ENCODE data around the gene TCEAL6. TPM values are rescaled to one million over a fixed set of nuclear protein-coding genes. Genes with fewer than 3 reads are reported as not detected.
"Not testable (repeated sequence)": the region's sequence is repeated elsewhere in the genome, so short reads cannot be mapped to it uniquely, and the experiment has no call there.

The TCEAL6 gene
- total RNA-seq = not detected in 2 replicates
- long read RNA-seq = 0 reads

- H3K27me3 Mint-ChIP-seq (ENCODE audit: unreplicated experiment); H3K9me3 Mint-ChIP-seq (ENCODE audit: unreplicated experiment); H3K4me1 Mint-ChIP-seq (ENCODE audit: unreplicated experiment); DNase-seq (ENCODE audit: extremely low spot score, unreplicated experiment); H3K36me3 Mint-ChIP-seq (ENCODE audit: unreplicated experiment); H3K4me3 Mint-ChIP-seq (ENCODE audit: unreplicated experiment); H3K27ac Mint-ChIP-seq (ENCODE audit: unreplicated experiment): not testable (repeated sequence)
Observed at GRCh38 chrX:102142274-102142673, at the start of gene TCEAL6. Gene TCEAL6, minus strand, starts transcription at chrX:102142481.

- no peaks in the 10 kb centered on the region for H3K36me3 Mint-ChIP-seq (ENCODE audit: unreplicated experiment)
- H3K4me1 Mint-ChIP-seq (ENCODE audit: unreplicated experiment) = no peaks in the 10 kb centered on the region
- no peak overlapping the region for H3K27ac Mint-ChIP-seq (ENCODE audit: unreplicated experiment)
- DNase-seq (ENCODE audit: extremely low spot score, unreplicated experiment) = no peak
- H3K27me3 Mint-ChIP-seq (ENCODE audit: unreplicated experiment) = no peaks in the 10 kb centered on the region
- peaks cover 51% of the 10 kb centered on the region for H3K9me3 Mint-ChIP-seq (ENCODE audit: unreplicated experiment)
- no peak for TF ChIP-seq CTCF (IDR thresholded peaks at IDR 0.05)
- H3K4me3 Mint-ChIP-seq (ENCODE audit: unreplicated experiment) = no peak overlapping the region
Observed at GRCh38 chrX:102185967-102186720, 43.9 kb upstream of the TCEAL6 start.

- peaks cover 15% of the 10 kb centered on the region for H3K9me3 Mint-ChIP-seq (ENCODE audit: unreplicated experiment)
- H3K4me3 Mint-ChIP-seq (ENCODE audit: unreplicated experiment) = no peak within 1 kb of the TSS
- no peak for DNase-seq (ENCODE audit: extremely low spot score, unreplicated experiment)
- no peaks in the 10 kb centered on the region for H3K4me1 Mint-ChIP-seq (ENCODE audit: unreplicated experiment)
- H3K27ac Mint-ChIP-seq (ENCODE audit: unreplicated experiment) = no peak within 1 kb of the TSS
- H3K27me3 Mint-ChIP-seq (ENCODE audit: unreplicated experiment) = no peaks in the 10 kb centered on the region
- TF ChIP-seq CTCF (IDR thresholded peaks at IDR 0.05) = no peak
- H3K36me3 Mint-ChIP-seq (ENCODE audit: unreplicated experiment) = no peaks in the 10 kb centered on the region
Observed at GRCh38 chrX:102155806-102156179, 13.5 kb upstream of the TCEAL6 start, which contains the start of gene BEX5. Gene BEX5, minus strand, starts transcription at chrX:102155977. Its CDS starts 1,712 bp downstream, at chrX:102154265.

- H3K4me1 Mint-ChIP-seq (ENCODE audit: unreplicated experiment) = no peaks in the 10 kb centered on the region
- no peak overlapping the region for H3K27ac Mint-ChIP-seq (ENCODE audit: unreplicated experiment)
- no peaks in the 10 kb centered on the region for H3K36me3 Mint-ChIP-seq (ENCODE audit: unreplicated experiment)
Observed at GRCh38 chrX:102154900-102155805, 12.9 kb upstream of the TCEAL6 start.

More at GRCh38 chrX:102154900-102155805, 12.9 kb upstream of the TCEAL6 start:
- Mint-ChIP-seq H3K27me3 (ENCODE audit: unreplicated experiment) (no peaks in the 10 kb centered on the region), H3K4me3 (ENCODE audit: unreplicated experiment) (no peak overlapping the region), H3K9me3 (ENCODE audit: unreplicated experiment) (peaks cover 14% of the 10 kb centered on the region)
- no peak for DNase-seq (ENCODE audit: extremely low spot score, unreplicated experiment)
- TF ChIP-seq CTCF (IDR thresholded peaks at IDR 0.05) = no peak

Measured in osteocyte (in vitro differentiated cells).